HG03558 (cell line): ENCODE measurements around the gene DUSP1.

ENCODE experiments used
- ATAC-seq: cut with Tn5 transposase; IDR thresholded peaks from one replicate; pipeline ENCODE4 v1.9.1; 2021; ENCODE audit warnings: moderate number of reproducible peaks; ENCODE audit not compliant: unreplicated experiment; ENCODE audit errors: extremely low read depth

The DUSP1 gene

DNA sequence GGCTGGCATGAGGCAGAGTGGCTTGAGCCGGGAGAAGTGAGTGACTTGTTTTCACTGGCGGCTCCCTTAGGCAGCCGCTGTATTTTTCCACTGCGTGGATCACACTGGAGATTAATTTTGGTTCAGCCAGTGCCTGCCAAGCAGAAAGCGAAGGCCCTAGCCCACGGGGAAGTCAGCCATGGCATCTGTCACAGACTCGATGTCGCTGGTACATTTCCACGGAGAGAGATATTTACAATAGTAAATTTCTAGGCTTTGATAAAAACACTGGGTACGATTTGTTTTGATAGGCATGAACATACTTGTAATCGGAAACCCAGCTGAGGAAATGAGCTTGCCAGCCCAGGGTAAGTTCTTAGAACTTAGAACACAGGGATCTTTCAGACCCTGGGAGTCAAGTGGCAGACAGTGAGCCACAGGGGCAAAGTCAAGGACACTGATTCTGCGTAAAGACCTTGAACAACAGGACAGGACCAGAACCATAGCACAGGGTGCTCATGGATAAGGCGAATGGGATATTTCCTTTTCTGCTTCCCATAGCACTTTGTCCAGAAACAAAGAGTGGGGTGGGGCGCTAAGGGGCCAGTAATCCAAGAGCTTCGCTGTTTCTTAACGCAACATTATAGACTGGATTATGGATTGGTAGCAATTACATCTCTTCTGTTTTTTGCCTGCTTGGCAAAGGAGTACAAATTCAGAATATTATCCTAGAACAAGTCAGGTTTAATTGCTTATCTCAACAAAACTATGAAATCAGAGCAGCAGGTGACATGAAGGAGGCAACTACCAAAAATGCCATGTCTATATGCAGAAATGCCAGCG is 4.5 kb downstream of the DUSP1 start:
- no peak for ATAC-seq

DNA sequence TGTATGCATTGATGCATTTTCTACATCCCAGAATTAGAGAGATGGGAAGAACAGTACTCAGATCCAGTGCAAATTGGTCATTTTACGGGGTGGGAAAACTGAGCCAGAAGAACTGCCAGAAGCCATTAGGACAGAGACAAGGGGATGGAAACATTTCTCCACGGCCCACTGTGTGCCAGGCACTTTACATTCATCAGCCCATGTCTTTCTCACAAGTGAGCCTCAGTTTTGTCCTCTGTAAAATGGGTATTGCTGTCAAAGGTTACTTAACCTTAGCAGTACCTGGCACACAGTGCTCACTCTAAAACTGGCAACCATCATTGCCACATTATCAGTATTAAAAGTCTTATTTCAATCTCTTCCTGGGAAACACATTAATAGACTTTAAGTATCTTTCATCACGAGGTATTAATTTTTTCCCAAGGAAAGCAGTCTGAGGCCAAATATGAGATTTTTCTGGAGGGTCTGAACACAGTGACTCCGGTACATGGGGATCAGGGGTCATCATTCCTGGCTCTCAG is 5.2 kb downstream of the DUSP1 start:
- ATAC-seq = no peak

- peak; percentile 74 for ATAC-seq
These were observed 5.9 kb downstream of the DUSP1 start for GRCh38 chr5:172764861-172765765.

DNA sequence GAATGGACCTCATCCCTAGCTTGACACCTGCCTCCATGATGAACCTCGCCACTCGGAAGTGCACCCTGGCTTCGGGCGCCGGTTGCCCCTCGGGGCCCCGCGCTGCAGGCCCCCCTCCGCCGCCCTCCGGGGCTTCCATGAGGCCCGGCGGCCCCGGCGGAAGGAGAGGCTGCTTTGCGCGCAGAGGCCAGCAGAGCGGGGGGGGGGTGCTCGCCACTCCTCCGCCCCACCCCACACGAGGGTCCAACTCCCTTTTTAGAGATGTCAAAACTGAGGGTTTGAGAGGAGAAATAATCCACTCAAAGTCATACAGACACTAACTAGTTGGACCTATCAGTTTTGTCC is 7.9 kb downstream of the DUSP1 start:
- ATAC-seq = no peak

- no peak for ATAC-seq
These were observed 8.5 kb downstream of the DUSP1 start for GRCh38 chr5:172762214-172763119.

DNA sequence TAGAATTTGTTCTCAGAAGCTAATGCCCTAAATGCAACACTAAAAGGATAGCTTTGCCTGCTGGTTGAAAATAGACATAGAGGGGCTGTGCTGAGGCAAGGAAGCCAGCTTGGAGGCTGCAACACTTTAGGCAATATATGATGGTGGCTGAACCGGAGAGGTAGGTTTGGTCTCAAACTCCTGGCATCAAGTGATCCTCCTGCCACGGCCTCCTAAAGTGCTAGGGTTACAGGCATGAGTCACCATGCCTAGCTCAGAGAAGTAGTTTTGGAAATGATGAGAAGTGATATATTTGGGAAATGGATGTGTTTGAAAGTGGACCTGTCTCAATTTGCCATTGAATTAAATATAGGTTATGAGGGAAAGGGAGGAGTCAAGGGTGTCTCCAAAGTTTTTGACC is 10.0 kb downstream of the DUSP1 start:
- no peak for ATAC-seq

DNA sequence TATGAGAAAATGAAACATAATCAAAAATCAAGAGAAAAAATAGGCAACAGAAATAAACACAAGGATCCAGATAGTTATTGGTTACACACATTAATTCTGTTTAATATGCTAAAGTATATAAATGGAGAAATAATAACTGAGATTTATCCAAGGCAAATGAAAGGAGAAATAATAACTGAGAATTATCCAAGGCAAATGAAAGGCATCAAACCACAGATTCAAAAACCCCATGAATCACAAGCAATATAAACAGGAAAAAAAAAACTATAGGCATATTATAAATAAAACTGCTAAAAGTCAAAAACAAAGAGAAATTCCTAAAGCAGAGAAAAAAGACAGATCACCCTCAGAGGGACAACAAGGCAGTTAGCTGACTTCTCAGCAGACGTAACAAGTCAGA is 10.9 kb downstream of the DUSP1 start:
- ATAC-seq = no peak

DNA sequence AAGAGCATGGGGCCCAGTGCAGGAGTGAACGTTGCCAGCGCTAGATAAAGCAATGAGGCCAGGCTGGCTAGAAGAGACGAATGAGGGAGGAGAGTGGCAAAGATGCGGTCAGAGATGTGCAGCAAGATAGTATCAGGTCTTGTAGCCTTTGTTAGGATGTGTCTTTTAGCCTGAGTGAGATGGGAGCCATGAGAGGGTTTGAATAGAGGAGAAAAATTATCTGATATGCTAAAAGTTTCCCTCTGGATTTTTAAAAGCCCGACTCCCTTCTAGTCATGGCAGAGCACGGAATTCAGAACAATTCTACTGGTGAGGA is 12.2 kb downstream of the DUSP1 start:
- no peak for ATAC-seq

DNA sequence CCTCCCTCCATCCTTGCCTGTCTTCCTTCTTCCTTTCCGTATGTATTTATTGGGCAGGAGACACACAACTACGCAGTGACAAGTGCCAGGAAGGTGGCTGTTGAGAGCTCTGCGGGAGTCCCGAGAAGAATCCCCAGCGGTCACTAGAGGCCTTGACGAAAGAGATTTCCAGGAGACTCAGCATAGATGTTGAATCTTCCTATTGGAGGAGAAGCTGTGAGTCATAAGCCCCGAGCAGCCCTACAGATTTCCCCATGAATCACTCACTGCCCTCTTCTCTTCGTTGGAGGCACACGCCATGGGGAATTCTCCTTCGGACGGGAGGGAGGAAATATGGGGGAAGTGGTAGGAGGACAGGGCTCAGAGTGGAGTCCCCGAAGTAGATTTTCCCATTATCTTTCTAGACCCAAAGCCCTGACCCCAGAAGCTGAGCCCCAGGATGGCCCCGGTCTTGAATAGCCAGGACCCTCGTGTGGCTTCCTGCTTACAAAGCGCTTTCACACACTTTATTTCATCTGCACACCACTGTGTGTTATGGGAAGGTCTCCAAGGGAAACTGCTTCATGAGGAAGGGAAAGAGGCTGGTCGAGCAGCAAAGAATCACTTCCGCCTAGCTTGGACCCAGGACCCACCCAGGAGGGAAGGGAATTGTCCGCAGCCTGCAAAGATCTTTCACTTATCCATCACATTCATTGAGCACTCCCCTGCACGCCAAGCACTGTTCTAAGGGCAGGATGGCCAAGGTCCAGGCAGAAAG is 12.7 kb downstream of the DUSP1 start:
- ATAC-seq = no peak

GRCh38 chr5:172757394-172758010 is 13.5 kb downstream of the DUSP1 start:
- no peak for ATAC-seq

DNA sequence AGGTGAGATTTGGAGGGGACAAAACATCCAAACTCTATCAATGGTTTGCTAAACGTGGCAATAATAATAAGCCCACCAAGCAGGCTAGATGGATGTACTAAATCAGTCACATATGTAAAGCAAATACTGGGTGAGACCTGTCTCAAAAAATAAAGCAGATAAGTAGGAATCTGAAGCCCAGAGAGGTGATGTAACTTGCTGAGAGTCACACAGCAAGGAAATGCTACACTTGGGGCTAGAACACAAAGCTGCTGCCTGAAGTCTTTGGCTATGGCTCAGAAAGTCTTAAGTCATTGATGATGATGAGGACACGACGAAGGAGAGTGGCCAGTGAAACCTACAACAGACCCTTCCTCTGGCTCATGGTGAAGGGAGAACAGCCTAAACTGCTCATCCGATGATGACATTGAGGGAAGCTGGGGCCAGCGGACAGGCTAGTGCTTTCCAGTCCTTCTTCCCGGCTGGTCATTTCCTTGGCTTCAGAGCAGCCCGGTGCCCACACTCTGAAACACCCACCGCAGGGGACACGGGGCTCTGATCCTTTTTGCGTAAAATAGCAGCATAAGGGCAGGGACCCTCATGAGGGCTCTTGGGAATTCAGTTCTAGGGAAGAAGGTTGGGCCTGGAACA is 14.1 kb downstream of the DUSP1 start:
- no peak for ATAC-seq

DNA sequence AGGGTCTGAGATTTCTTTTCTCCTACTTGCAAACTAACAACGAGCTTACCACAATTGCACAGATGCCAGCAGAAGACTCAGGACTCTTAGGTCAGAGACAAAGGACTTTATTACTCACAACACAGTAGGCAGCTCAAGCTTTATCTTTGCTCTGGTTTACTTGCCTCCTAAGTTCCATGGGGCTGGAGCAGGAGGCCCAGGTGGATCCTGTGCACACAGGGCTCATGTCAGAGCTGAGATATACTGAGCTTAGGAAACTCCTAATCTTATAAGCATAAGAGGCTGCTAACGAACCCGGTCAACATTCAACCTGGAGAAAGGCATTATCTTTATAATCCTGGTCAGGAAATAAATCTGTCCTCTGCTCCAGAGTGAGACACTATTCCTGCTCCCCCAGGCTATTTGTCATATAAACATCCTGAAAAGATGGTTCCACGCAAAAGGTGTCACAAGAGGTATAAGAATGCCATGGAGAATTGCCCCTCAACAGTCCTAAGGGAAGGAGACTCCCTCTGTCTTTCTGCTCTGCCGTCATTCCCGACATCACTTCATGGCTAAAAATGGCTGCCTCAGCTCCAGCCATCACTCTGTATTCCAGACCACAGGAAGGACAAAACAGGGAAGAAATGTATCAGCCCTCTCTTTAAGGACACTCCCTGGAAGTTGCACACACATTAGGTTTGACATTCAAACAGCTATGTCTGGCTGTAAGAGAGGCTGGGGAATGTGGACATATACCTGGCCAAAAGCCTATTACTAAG is 16.2 kb downstream of the DUSP1 start:
- ATAC-seq = no peak

GRCh38 chr5:172753101-172753500 is 17.9 kb downstream of the DUSP1 start:
- ATAC-seq = no peak

GRCh38 chr5:172751761-172752510 is 19.1 kb downstream of the DUSP1 start:
- ATAC-seq = no peak

DNA sequence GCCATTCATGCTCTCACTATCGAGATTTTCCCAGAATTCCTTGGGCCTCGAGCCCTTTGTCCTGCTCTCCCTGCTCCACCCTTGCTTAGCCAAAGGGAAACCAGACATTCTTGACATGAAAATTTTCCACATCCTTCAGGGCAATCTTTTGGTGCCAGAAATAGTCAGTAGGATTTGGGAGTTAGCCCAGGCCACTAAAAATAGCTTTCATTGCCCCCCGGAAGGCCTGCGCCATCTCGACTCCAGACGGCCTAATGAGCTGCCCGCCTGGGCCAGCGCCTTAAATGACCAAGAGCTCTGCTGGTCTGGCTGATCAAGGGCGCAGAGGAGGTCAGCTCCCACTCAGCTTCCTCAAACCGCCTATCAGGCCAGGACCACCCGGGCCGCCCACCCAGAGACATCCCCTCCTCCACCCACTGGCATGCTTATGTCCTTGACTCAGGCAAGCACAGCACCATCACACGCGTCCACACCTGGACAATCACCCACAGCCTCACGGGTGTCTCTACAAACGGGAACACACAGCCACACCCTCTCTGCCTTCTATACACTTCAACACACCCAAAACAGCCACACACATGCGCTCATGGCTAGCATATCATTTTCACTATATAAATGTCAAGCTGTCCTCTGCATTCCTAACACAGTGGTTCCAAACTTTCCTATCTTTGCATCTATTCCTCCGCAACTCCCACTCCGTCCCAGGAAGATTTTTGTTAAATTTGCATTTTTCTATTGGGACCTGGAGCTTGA is 20.9 kb downstream of the DUSP1 start:
- ATAC-seq = no peak

DNA sequence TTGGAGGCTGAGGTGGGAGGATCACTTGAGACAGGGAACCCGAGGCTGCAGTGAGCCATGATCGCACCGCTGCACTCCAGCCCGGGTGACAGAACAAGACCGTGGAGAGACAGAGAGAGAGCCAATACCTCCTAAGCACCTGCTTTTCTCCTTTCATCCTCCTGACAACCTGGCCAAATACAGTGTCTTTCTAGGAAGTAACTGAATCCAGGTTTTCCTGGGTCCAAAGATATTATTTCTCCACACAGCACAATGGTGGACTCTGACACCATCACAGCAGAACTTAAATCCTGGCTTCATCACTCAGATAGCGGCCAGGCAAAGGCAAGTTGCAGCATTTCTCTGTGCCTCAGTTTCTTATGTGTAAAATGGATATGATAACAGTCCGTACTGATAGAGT is 21.9 kb downstream of the DUSP1 start:
- ATAC-seq = no peak

DNA sequence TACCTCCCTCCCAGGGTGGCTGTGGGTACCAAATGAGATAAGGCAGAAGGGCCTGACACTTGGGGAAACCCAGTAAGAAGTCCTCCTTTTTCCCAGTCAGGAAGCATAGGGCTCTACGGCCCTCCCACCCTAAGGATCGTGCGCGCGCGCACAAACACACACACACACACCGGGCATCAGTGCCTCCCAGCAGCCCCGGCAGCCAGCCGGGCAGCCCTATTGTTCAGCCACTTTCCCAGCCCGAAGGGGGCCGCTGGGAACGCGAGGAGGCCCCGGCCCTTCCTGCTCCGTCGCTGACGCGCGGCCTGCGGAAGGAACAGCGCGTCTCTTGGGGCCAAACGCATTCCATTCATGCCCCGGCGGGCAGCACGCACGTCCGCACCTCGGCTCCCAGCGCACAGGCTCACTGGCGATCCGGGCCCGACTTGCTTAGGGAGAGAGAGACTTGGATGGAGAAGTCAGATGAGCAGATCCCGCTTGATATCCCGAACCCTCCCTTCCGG is 22.6 kb downstream of the DUSP1 start:
- no peak for ATAC-seq
